HEK293 (cell line): ENCODE results near the gene HNRNPUL2.

Experiments
- ELK4 ChIP-seq: IDR thresholded peaks from 2 replicates; pipeline ENCODE4 v1.6.1; 2011; ENCODE audit warnings: mild to moderate bottlenecking, low read depth, low read length, borderline replicate concordance
- GLI2 ChIP-seq: fragments of 450-650 bp; formaldehyde crosslinking; IDR thresholded peaks from 2 replicates; pipeline ENCODE4; 2017; ENCODE audit warnings: missing biosample characterization, missing genetic modification characterization, low read depth, borderline replicate concordance
- GLIS2 ChIP-seq: fragments of 450-650 bp; formaldehyde crosslinking; IDR thresholded peaks from 2 replicates; pipeline ENCODE4 v1.5.1; 2016; ENCODE audit warnings: missing biosample characterization, missing genetic modification characterization
- IKZF3 ChIP-seq: fragments of 450-650 bp; IDR thresholded peaks from 2 replicates; pipeline ENCODE4 v1.5.0; 2018; ENCODE audit warnings: missing biosample characterization, mild to moderate bottlenecking, missing genetic modification characterization, moderate library complexity
- KLF16 ChIP-seq: fragments of 450-650 bp; formaldehyde crosslinking; IDR thresholded peaks from 2 replicates; pipeline ENCODE4 v1.5.1; 2017; ENCODE audit warnings: missing biosample characterization, missing genetic modification characterization
- KLF8 ChIP-seq: fragments of 450-650 bp; formaldehyde crosslinking; IDR thresholded peaks from 2 replicates; pipeline ENCODE4 v1.5.1; 2016; ENCODE audit warnings: missing biosample characterization, missing genetic modification characterization
- MYNN ChIP-seq: fragments of 450-650 bp; formaldehyde crosslinking; IDR thresholded peaks from 2 replicates; pipeline ENCODE4 v1.5.1; 2016; ENCODE audit warnings: missing biosample characterization, missing genetic modification characterization, borderline replicate concordance
- PRDM1 ChIP-seq: fragments of 450-650 bp; formaldehyde crosslinking; IDR thresholded peaks from 2 replicates; pipeline ENCODE4; 2016; ENCODE audit warnings: missing biosample characterization, missing genetic modification characterization
- PRDM2 ChIP-seq: fragments of 450-650 bp; formaldehyde crosslinking; IDR thresholded peaks from 2 replicates; pipeline ENCODE4 v1.5.1; 2016; ENCODE audit warnings: missing biosample characterization, missing genetic modification characterization, borderline replicate concordance
- SETDB1 ChIP-seq: IDR thresholded peaks from one replicate; pipeline ENCODE4 v1.6.1; 2017; ENCODE audit warnings: mild to moderate bottlenecking, low read length, moderate library complexity, mixed read lengths; ENCODE audit not compliant: insufficient read length
- ZBTB8A ChIP-seq: fragments of 450-650 bp; formaldehyde crosslinking; IDR thresholded peaks from 2 replicates; pipeline ENCODE4 v1.5.1; 2016; ENCODE audit warnings: missing biosample characterization, missing genetic modification characterization
- ZNF112 ChIP-seq: fragments of 450-650 bp; formaldehyde crosslinking; IDR thresholded peaks from 2 replicates; pipeline ENCODE4 v1.5.0; 2017; ENCODE audit warnings: missing biosample characterization, missing genetic modification characterization
- ZNF155 ChIP-seq: fragments of 450-650 bp; formaldehyde crosslinking; IDR thresholded peaks from 2 replicates; pipeline ENCODE4 v1.5.1; 2016; ENCODE audit warnings: missing biosample characterization, missing genetic modification characterization
- ZNF214 ChIP-seq: fragments of 450-650 bp; formaldehyde crosslinking; IDR thresholded peaks from 2 replicates; pipeline ENCODE4 v1.5.1; 2017; ENCODE audit warnings: missing biosample characterization, mild to moderate bottlenecking, missing genetic modification characterization, borderline replicate concordance
- ZNF23 ChIP-seq: fragments of 450-650 bp; formaldehyde crosslinking; IDR thresholded peaks from 2 replicates; pipeline ENCODE4 v1.5.1; 2016; ENCODE audit warnings: missing biosample characterization, missing genetic modification characterization, borderline replicate concordance
- ZNF366 ChIP-seq: fragments of 450-650 bp; formaldehyde crosslinking; conservative IDR thresholded peaks from 2 replicates; pipeline ENCODE4 v1.5.1; 2016; ENCODE audit warnings: missing biosample characterization, missing genetic modification characterization
- ZNF518A ChIP-seq: fragments of 450-650 bp; formaldehyde crosslinking; conservative IDR thresholded peaks from 2 replicates; pipeline ENCODE4 v1.5.1; 2016; ENCODE audit warnings: low read depth, missing biosample characterization, missing genetic modification characterization
- ZNF530 ChIP-seq: fragments of 450-650 bp; formaldehyde crosslinking; IDR thresholded peaks from 2 replicates; pipeline ENCODE4 v1.5.1; 2016; ENCODE audit warnings: low read depth, missing biosample characterization, missing genetic modification characterization
- ZNF544 ChIP-seq: fragments of 450-650 bp; formaldehyde crosslinking; IDR thresholded peaks from 2 replicates; pipeline ENCODE4 v1.5.0; 2017; ENCODE audit warnings: missing biosample characterization, missing genetic modification characterization
- ZNF558 ChIP-seq: fragments of 450-650 bp; formaldehyde crosslinking; IDR thresholded peaks from 2 replicates; pipeline ENCODE4 v1.5.1; 2016; ENCODE audit warnings: missing biosample characterization, missing genetic modification characterization
- ZNF610 ChIP-seq: fragments of 450-650 bp; formaldehyde crosslinking; IDR thresholded peaks from 2 replicates; pipeline ENCODE4 v1.5.1; 2016; ENCODE audit warnings: missing biosample characterization, missing genetic modification characterization, borderline replicate concordance
- ZNF677 ChIP-seq: fragments of 450-650 bp; IDR thresholded peaks from 2 replicates; pipeline ENCODE4 v1.5.0; 2018; ENCODE audit warnings: missing biosample characterization, mild to moderate bottlenecking, missing genetic modification characterization, moderate library complexity
- ZNF701 ChIP-seq: fragments of 450-650 bp; formaldehyde crosslinking; IDR thresholded peaks from 2 replicates; pipeline ENCODE4 v1.5.1; 2016; ENCODE audit warnings: missing biosample characterization, missing genetic modification characterization
- ZNF785 ChIP-seq: fragments of 450-650 bp; formaldehyde crosslinking; IDR thresholded peaks from 2 replicates; pipeline ENCODE4 v1.5.1; 2016; ENCODE audit warnings: missing biosample characterization, missing genetic modification characterization
- ZSCAN16 ChIP-seq: fragments of 450-650 bp; formaldehyde crosslinking; IDR thresholded peaks from 2 replicates; pipeline ENCODE4 v1.5.1; 2016; ENCODE audit warnings: missing biosample characterization, missing genetic modification characterization
- ZSCAN4 ChIP-seq: fragments of 450-650 bp; formaldehyde crosslinking; IDR thresholded peaks from 2 replicates; pipeline ENCODE4 v1.5.1; 2017; ENCODE audit warnings: missing biosample characterization, missing genetic modification characterization

Gene HNRNPUL2

GRCh38 chr11:62771144-62772021 lies 44.1 kb upstream of the HNRNPUL2 start, which contains the start of gene TAF6L (continued):
- TF ChIP-seq PRDM2 (tag by site-specific recombination) (no peak), ZNF701 (tag by site-specific recombination) (no peak), GLI2 (no peak), GLIS2 (tag by site-specific recombination) (peak; percentile 84), ZNF785 (no peak), ZNF610 (tag by site-specific recombination) (no peak; the same call in 1 of the 2 replicates), ZNF366 (tag by site-specific recombination) (peak; percentile 18; the same call in 1 of the 2 replicates), ZNF155 (tag by site-specific recombination) (no peak), ZSCAN16 (tag by site-specific recombination) (no peak), ZNF677 (tag by site-specific recombination) (no peak), ZNF214 (no peak), ZBTB8A (tag by site-specific recombination) (peak; percentile 45), PRDM1 (tag by site-specific recombination) (no peak), ZNF112 (tag by site-specific recombination) (no peak), ELK4 (no peak), KLF8 (peak; percentile 85), ZNF23 (no peak), ZNF530 (tag by site-specific recombination) (no peak), SETDB1 (no peak), ZNF558 (tag by site-specific recombination) (no peak), ZNF544 (tag by site-specific recombination) (no peak), MYNN (tag by site-specific recombination) (no peak), IKZF3 (tag by site-specific recombination) (peak; percentile 36), KLF16 (tag by site-specific recombination) (peak; percentile 92), ZNF518A (no peak), ZSCAN4 (no peak)
